Naive thymus-derived CD4-positive, alpha-beta T cell (primary cell): Measurements from ENCODE around the gene MAPK8IP1. TPM values are rescaled to one million over a fixed set of nuclear protein-coding genes. Genes with fewer than 3 reads are reported as not detected.
"Not testable (repeated sequence)": the region's sequence is repeated elsewhere in the genome, so short reads cannot be mapped to it uniquely, and the experiment has no call there.

ENCODE experiments used
- ATAC-seq: fragments of 150-1000 bp; cut with Tn5 transposase; 2 replicates; pipeline ENCODE4 v1.10.0; 2021; ENCODE audit warnings: mild to moderate bottlenecking, moderate library complexity
- CTCF ChIA-PET: fragments of 350-600 bp; sonication (Branson Sonifier 250); formaldehyde crosslinking; loops from one replicate; lab custom pipeline; 2021; ENCODE audit warnings: antibody characterized with exemption; lab: Charles Lee
- POLR2A ChIA-PET: fragments of 350-600 bp; sonication (Branson Sonifier 250); formaldehyde crosslinking; loops from one replicate; lab custom pipeline; 2021; ENCODE audit warnings: antibody characterized with exemption, inconsistent platforms; lab: Charles Lee
- DNase-seq, 9 donors: peaks; one replicate each; pipeline versions ENCODE4 v3.0.0 to v3.0.0-alpha.2; 2020 to 2022; ENCODE audit warnings: mixed read lengths in 1 of 9
- H3K27ac ChIP-seq: one replicate; pipeline ENCODE4 v1.7.0; 2013; ENCODE audit warnings: mild to moderate bottlenecking, low read depth, low read length, moderate library complexity
- H3K27me3 ChIP-seq, 2 donors: one replicate each; pipeline ENCODE4 v1.7.0; 2013; ENCODE audit warnings: low read length in 2 of 2, mild to moderate bottlenecking in 2 of 2, moderate library complexity in 2 of 2; ENCODE audit not compliant: control insufficient read depth in 2 of 2, insufficient read depth in 2 of 2
- H3K36me3 ChIP-seq, 3 experiments: 1 replicate in 2 of 3; 2 replicates in 1 of 3; pipeline ENCODE4 v1.7.0; 2013; ENCODE audit warnings: low read length in 3 of 3, mild to moderate bottlenecking in 3 of 3, moderate library complexity in 1 of 3; ENCODE audit not compliant: insufficient read depth in 3 of 3, control insufficient read depth in 2 of 3
- H3K4me1 ChIP-seq, 2 donors: one replicate each; pipeline ENCODE4 v1.7.0; 2013; ENCODE audit warnings: low read length in 2 of 2, mild to moderate bottlenecking in 2 of 2, moderate library complexity in 1 of 2; ENCODE audit not compliant: control insufficient read depth in 2 of 2, insufficient read depth in 2 of 2
- H3K4me3 ChIP-seq: 2 replicates; pipeline ENCODE4 v1.7.0; 2013; ENCODE audit warnings: mild to moderate bottlenecking, low read length
- H3K9me3 ChIP-seq, 3 experiments: 1 replicate in 2 of 3; 2 replicates in 1 of 3; pipeline ENCODE4 v1.7.0; 2013; ENCODE audit warnings: low read length in 3 of 3; ENCODE audit not compliant: control insufficient read depth in 2 of 3
- H3K27ac Mint-ChIP-seq, 9 donors: one replicate each; pipeline ENCODE4 v1.8.0; 2020 to 2022; ENCODE audit warnings: mixed read lengths in 9 of 9, mild to moderate bottlenecking in 8 of 9, moderate library complexity in 5 of 9, inconsistent platforms in 2 of 9
- H3K27me3 Mint-ChIP-seq, 5 donors: one replicate each; pipeline ENCODE4 v1.8.0; 2021 to 2022; ENCODE audit warnings: mixed read lengths in 5 of 5, mild to moderate bottlenecking in 1 of 5
- H3K36me3 Mint-ChIP-seq, 5 donors: one replicate each; pipeline ENCODE4 v1.8.0; 2020 to 2022; ENCODE audit warnings: mixed read lengths in 5 of 5, mild to moderate bottlenecking in 3 of 5, inconsistent platforms in 1 of 5
- H3K4me1 Mint-ChIP-seq, 7 donors: one replicate each; pipeline ENCODE4 v1.8.0; 2020 to 2022; ENCODE audit warnings: mixed read lengths in 7 of 7, mild to moderate bottlenecking in 3 of 7, inconsistent platforms in 1 of 7
- H3K4me3 Mint-ChIP-seq, 10 donors: one replicate each; pipeline ENCODE4 v1.8.0; 2020 to 2022; ENCODE audit warnings: mild to moderate bottlenecking in 10 of 10, mixed read lengths in 10 of 10, moderate library complexity in 6 of 10, inconsistent platforms in 2 of 10
- H3K9me3 Mint-ChIP-seq, 11 donors: one replicate each; pipeline ENCODE4 v1.8.0; 2020 to 2022; ENCODE audit warnings: mixed read lengths in 11 of 11, mild to moderate bottlenecking in 4 of 11, inconsistent platforms in 1 of 11, moderate library complexity in 1 of 11
- intact Hi-C, 2 donors: fragments of 100-400 bp; cut with micrococcal nuclease; formaldehyde crosslinking; loops; one replicate each; pipeline ENCODE4 v1.15.1; 2023
- polyA plus RNA-seq, 2 donors: library from polyadenylated mRNA; unstranded; fragments of 300-500 nt; fragmentation: Illumina TruSeq; gene quantifications; one replicate each; pipeline ENCODE4 v1.2.3, GENCODE V29; 2021
- total RNA-seq, 6 experiments: library from RNA in 5 of 6; stranded (reverse) in 5 of 6; gene quantifications; 1 replicate in 5 of 6; 2 replicates in 1 of 6; pipeline ENCODE4 v1.2.3 and lab custom pipeline; 2021 to 2026

MAPK8IP1 gene
- total RNA-seq: 1 to 10 TPM in 2 of 5 experiments, under 1 TPM in 3; 0.65 to 7.0 (median 0.92) TPM
- not detected for polyA plus RNA-seq
- 9.6 reads per million, percentile 35 among the genes with 10 or more reads in this experiment for total RNA-seq (lab: John Stamatoyannopoulos, UW)

- H3K4me1 Mint-ChIP-seq: peaks cover 7 to 15% (median 10%) of the 10 kb centered on the region in 7 donors
- ATAC-seq (peak; percentile 90), DNase-seq (peak; percentile 15 to 71 (median 50))
- Histone ChIP-seq H3K27me3 (no peaks in the 10 kb centered on the region), H3K27ac (no peak within 1 kb of the TSS), H3K9me3 (no peaks in the 10 kb centered on the region), H3K4me3 (peak within 1 kb of the TSS; percentile 51), H3K4me1 (no peaks in the 10 kb centered on the region), H3K36me3 (peaks cover 0 to 21% (median 0%) of the 10 kb centered on the region in 3 experiments)
- H3K4me3 Mint-ChIP-seq: peak within 1 kb of the TSS; percentile 64 to 85 (median 73)
- POLR2A ChIA-PET: no interaction called here
- intact Hi-C loops: loop anchor here (1.0 kb wide), 4 partner anchors 14 to 38 kb away; partner anchors contain the start of gene CRY2 (in 1 of the 2)
- H3K9me3 Mint-ChIP-seq: peaks cover 0 to 3% (median 0%) of the 10 kb centered on the region in 11 donors
- H3K36me3 Mint-ChIP-seq: peaks cover 0 to 26% (median 7%) of the 10 kb centered on the region in 5 donors
- peak within 1 kb of the TSS in 2 of 9 donors; percentile 40 to 69 for H3K27ac Mint-ChIP-seq
- peaks cover 0 to 21% (median 4%) of the 10 kb centered on the region in 5 donors for H3K27me3 Mint-ChIP-seq
- CTCF ChIA-PET: no interaction called here
Measured at GRCh38 chr11:45885274-45885920, at the start of gene MAPK8IP1. Gene MAPK8IP1 (plus strand): TSS chr11:45885651. CDS start chr11:45885821, 170 bp downstream.

DNA sequence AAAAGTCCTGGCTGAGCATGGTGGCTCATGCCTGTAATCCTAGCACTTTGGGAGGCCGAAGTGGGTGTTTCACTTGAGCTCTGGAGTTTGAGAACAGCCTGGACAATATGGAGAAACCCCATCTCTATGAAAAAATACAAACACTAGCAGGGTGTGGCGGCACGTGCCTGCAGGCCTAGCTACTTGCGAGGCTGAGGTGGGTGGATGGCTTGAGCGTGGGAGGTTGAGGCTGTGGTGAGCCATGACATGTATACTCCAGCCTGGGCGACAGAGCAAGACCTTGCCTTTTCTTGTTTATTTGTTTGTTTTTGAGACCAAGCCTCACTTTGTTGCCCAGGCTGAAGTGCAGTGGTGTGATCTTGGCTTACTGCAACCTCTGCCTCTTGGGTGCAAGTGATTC, 46.2 kb upstream of the MAPK8IP1 start:
- peaks cover 0 to 4% (median 0%) of the 10 kb centered on the region in 11 donors for H3K9me3 Mint-ChIP-seq
- peaks cover 0 to 44% (median 0%) of the 10 kb centered on the region in 5 donors for H3K27me3 Mint-ChIP-seq
- ATAC-seq (no peak), DNase-seq (no peak)
- no peak overlapping the region for H3K27ac ChIP-seq
- POLR2A ChIA-PET: interaction anchor here (0.7 to 1.0 kb wide), 2 partner anchors 30 to 170 kb away, joined by 3 to 4 read pairs; no protein-coding TSS in a partner anchor
- H3K4me3 Mint-ChIP-seq: no peak overlapping the region
- CTCF ChIA-PET: no interaction called here
- H3K4me1 Mint-ChIP-seq: peaks cover 9 to 29% (median 14%) of the 10 kb centered on the region in 7 donors
- H3K36me3 Mint-ChIP-seq: peaks cover 0 to 14% (median 0%) of the 10 kb centered on the region in 5 donors
- H3K27me3 ChIP-seq: no peaks in the 10 kb centered on the region
- H3K4me3 ChIP-seq: no peak overlapping the region
- H3K9me3 ChIP-seq: no peaks in the 10 kb centered on the region
- H3K36me3 ChIP-seq: no peaks in the 10 kb centered on the region
- intact Hi-C loops: loop anchor here in 1 of 2 donors (5.0 kb wide), 1 partner anchor 858 kb away; no protein-coding TSS in a partner anchor
- H3K27ac Mint-ChIP-seq: no peak overlapping the region
- peaks cover 5% of the 10 kb centered on the region in 2 donors for H3K4me1 ChIP-seq

GRCh38 chr11:45840251-45840650, 45.2 kb upstream of the MAPK8IP1 start:
- H3K36me3 Mint-ChIP-seq: peaks cover 0 to 13% (median 0%) of the 10 kb centered on the region in 5 donors
- H3K27me3 ChIP-seq, CTCF ChIA-PET, H3K27ac ChIP-seq, H3K9me3 Mint-ChIP-seq, H3K4me3 ChIP-seq, H3K4me1 ChIP-seq, H3K9me3 ChIP-seq, DNase-seq, POLR2A ChIA-PET, H3K4me3 Mint-ChIP-seq, H3K36me3 ChIP-seq, ATAC-seq: not testable (repeated sequence)
- H3K4me1 Mint-ChIP-seq: peaks cover 4 to 20% (median 11%) of the 10 kb centered on the region in 7 donors
- intact Hi-C loops: loop anchor here (5.0 to 10.0 kb wide), 3 partner anchors 272 to 1245 kb away; no protein-coding TSS in a partner anchor
- peak overlapping the region in 1 of 9 donors; percentile 62 for H3K27ac Mint-ChIP-seq
- H3K27me3 Mint-ChIP-seq: peaks cover 0 to 46% (median 0%) of the 10 kb centered on the region in 5 donors

- no peaks in the 10 kb centered on the region for H3K9me3 Mint-ChIP-seq
- ChIA-PET CTCF (interaction anchor here (0.6 to 3.0 kb wide), 8 partner anchors 9 to 272 kb away, joined by 3 to 20 read pairs (median 4); partner anchors contain the start of gene PEX16), POLR2A (interaction anchor here (0.7 to 1.1 kb wide), 3 partner anchors 40 to 163 kb away, joined by 3 read pairs; partner anchors contain the start of gene PEX16)
- peaks cover 0 to under 1% (median 0%) of the 10 kb centered on the region in 5 donors for H3K36me3 Mint-ChIP-seq
- peak overlapping the region; percentile 37 to 92 (median 83) for H3K27ac Mint-ChIP-seq
- DNase-seq: peak; percentile 76 to 95 (median 91)
- Histone ChIP-seq H3K27me3 (no peaks in the 10 kb centered on the region), H3K36me3 (peaks cover 0 to 6% (median 0%) of the 10 kb centered on the region in 3 experiments), H3K4me3 (peak overlapping the region; percentile 7), H3K4me1 (peaks cover 9 to 17% of the 10 kb centered on the region in 2 donors), H3K9me3 (no peaks in the 10 kb centered on the region), H3K27ac (peak overlapping the region; percentile 66)
- intact Hi-C loops: loop anchor here (1.0 to 10.0 kb wide), 9 partner anchors 9 to 1333 kb away; partner anchors contain the start of genes SLC35C1 (in 2 of the 2) and ARFGAP2 (in 1 of the 2)
- peaks cover 10 to 36% (median 28%) of the 10 kb centered on the region in 7 donors for H3K4me1 Mint-ChIP-seq
- peak; percentile 68 for ATAC-seq
- H3K27me3 Mint-ChIP-seq: peaks cover 0 to 30% (median 0%) of the 10 kb centered on the region in 5 donors
- peak overlapping the region; percentile 0 to 65 (median 52) for H3K4me3 Mint-ChIP-seq
Measured at GRCh38 chr11:45843158-45843924, 42.1 kb upstream of the MAPK8IP1 start.

DNA sequence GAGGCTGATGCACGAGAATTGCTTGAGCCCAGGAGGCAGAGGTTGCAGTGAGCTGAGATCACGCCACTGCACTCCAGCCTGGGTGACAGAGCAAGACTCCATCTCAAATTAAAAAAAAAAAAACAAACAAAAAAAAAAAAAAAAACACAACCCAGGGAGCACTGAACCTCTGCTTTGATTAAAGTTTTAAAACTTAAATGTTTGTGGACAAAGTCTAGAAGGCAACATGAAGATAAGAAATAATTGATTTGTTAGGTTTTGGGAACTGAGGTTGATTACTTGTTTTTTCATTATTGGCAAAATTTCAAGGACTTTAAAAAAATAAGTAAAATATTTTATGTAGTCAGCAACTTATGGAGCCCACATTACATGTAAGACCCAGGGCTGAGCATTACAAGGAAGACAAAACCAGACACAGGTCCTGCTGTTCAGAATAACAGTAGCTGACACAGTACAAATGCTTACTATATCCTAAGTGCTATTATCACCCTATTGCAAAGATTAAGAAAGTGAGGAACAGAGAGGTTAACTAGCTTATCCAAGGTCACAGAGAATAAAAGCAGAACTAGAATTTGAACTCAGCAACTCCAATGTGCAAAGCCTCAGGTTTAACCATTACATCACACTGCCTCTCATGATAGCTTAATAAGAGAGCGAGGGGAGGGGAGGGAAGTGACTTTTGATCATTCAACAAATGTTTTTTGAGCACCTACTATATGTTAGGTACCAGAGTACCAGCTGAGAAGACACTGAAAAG, 40.5 kb upstream of the MAPK8IP1 start:
- DNase-seq: no peak
- Histone ChIP-seq H3K27ac (no peak overlapping the region), H3K4me1 (peaks cover 21 to 26% of the 10 kb centered on the region in 2 donors), H3K27me3 (no peaks in the 10 kb centered on the region), H3K9me3 (no peaks in the 10 kb centered on the region), H3K36me3 (peaks cover 0 to 6% (median 0%) of the 10 kb centered on the region in 3 experiments), H3K4me3 (no peak overlapping the region)
- Mint-ChIP-seq H3K4me3 (peak overlapping the region in 5 of 10 donors; percentile 19 to 96 (median 43)), H3K36me3 (no peaks in the 10 kb centered on the region), H3K27me3 (peaks cover 0 to 30% (median 0%) of the 10 kb centered on the region in 5 donors), H3K4me1 (peaks cover 25 to 49% (median 39%) of the 10 kb centered on the region in 7 donors), H3K9me3 (no peaks in the 10 kb centered on the region), H3K27ac (peak overlapping the region in 6 of 9 donors; percentile 55 to 99 (median 92))
- ChIA-PET CTCF (interaction anchor here (0.6 kb wide), 1 partner anchor 37 kb away, joined by 3 read pairs; no protein-coding TSS in a partner anchor), POLR2A (interaction anchor here (0.6 to 2.5 kb wide), 3 partner anchors 72 to 886 kb away, joined by 3 to 17 read pairs (median 3); partner anchors contain the start of gene PEX16)
- intact Hi-C loops: loop anchor here (5.0 to 10.0 kb wide), 4 partner anchors 267 to 1797 kb away; partner anchors contain the start of gene MTCH2 (in 1 of the 2)
- ATAC-seq: no peak
